Endothelial cell of umbilical vein (primary cell): ENCODE results near the gene RNF175.

Source experiments
- EZH2 ChIP-seq: IDR thresholded peaks from 2 replicates; pipeline ENCODE4 v1.6.1; 2012; ENCODE audit warnings: borderline replicate concordance, low read depth, mild to moderate bottlenecking, moderate library complexity, low read length, inconsistent platforms; ENCODE audit not compliant: severe bottlenecking
- MAX ChIP-seq: IDR thresholded peaks from 2 replicates; pipeline ENCODE4 v1.6.1; 2011; ENCODE audit not compliant: insufficient read depth, insufficient read length
- POLR2A ChIP-seq: IDR thresholded peaks from 2 replicates; pipeline ENCODE4 v1.6.1; 2012; ENCODE audit warnings: low read depth, mild to moderate bottlenecking, control low read depth, low read length
- POLR2AphosphoS5 ChIP-seq: IDR thresholded peaks from 2 replicates; pipeline ENCODE4 v1.6.1; 2012; ENCODE audit warnings: low read depth, mild to moderate bottlenecking, control low read depth, low read length, moderate library complexity; ENCODE audit not compliant: insufficient read depth

GRCh38 chr4:153758136-153758535, 1.7 kb downstream of the RNF175 start:
- TF ChIP-seq EZH2 (no peak), POLR2A (no peak), MAX (no peak), POLR2AphosphoS5 (no peak)
